Measurements from ENCODE around the gene LTBP3.
A peak's percentile ranks its signal among the peaks of the same experiment; 100 is the strongest.

DNA sequence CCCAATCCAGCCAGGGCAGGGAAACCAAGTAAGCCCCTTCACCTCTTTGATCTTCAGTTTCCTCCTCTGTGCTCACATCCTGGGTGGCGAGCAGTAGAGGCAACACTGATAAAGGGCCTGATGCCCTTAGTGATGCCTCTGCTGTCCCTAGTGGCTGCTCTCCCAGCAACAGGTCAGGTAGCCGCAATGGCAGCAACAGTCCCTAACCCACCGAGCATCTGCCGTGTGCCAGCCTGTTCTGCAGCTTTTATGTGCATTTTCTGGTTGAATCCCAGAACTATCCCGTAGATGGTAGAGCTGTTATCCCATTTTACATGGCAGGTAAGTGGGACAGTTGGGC lies 28.0 kb downstream of the LTBP3 start:
- TF ChIP-seq, protein P1, sequence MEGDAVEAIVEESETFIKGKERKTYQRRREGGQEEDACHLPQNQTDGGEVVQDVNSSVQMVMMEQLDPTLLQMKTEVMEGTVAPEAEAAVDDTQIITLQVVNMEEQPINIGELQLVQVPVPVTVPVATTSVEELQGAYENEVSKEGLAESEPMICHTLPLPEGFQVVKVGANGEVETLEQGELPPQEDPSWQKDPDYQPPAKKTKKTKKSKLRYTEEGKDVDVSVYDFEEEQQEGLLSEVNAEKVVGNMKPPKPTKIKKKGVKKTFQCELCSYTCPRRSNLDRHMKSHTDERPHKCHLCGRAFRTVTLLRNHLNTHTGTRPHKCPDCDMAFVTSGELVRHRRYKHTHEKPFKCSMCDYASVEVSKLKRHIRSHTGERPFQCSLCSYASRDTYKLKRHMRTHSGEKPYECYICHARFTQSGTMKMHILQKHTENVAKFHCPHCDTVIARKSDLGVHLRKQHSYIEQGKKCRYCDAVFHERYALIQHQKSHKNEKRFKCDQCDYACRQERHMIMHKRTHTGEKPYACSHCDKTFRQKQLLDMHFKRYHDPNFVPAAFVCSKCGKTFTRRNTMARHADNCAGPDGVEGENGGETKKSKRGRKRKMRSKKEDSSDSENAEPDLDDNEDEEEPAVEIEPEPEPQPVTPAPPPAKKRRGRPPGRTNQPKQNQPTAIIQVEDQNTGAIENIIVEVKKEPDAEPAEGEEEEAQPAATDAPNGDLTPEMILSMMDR (conservative IDR thresholded peaks at IDR 0.05; ENCODE audit: low read length) = peak; percentile 76
- TF ChIP-seq EZH2phosphoT487 (IDR thresholded peaks at IDR 0.05; ENCODE audit: borderline replicate concordance, low read depth, low read length) = no peak

All from OCI-LY7 (cell line).